BLaER1 treated with 17β-estradiol and CSF1 and Interleukin-3, amounts not matched to agents 10 nM and 100 nM (cell line): ENCODE data around the gene PDK1.

ENCODE experiments used
- H3K27ac ChIP-seq, 11 experiments: shearing (Covaris generic); formaldehyde crosslinking; 2 replicates each; pipeline ENCODE4 v1.8.1; 2022
- H3K27me3 ChIP-seq, 11 experiments: shearing (Covaris generic); formaldehyde crosslinking; 2 replicates each; pipeline ENCODE4 v1.8.1; 2022
- H3K36me3 ChIP-seq, 11 experiments: shearing (Covaris generic); formaldehyde crosslinking; 2 replicates each; pipeline ENCODE4 v1.8.1; 2022
- H3K4me1 ChIP-seq, 10 experiments: shearing (Covaris generic); formaldehyde crosslinking; 2 replicates each; pipeline ENCODE4 v1.8.1; 2022
- H3K4me2 ChIP-seq, 11 experiments: shearing (Covaris generic); formaldehyde crosslinking; 2 replicates each; pipeline ENCODE4 v1.8.1; 2022
- H3K4me3 ChIP-seq, 10 experiments: shearing (Covaris generic); formaldehyde crosslinking; 2 replicates each; pipeline ENCODE4 v1.8.1; 2022
- H3K9ac ChIP-seq, 11 experiments: shearing (Covaris generic); formaldehyde crosslinking; 2 replicates each; pipeline ENCODE4 v1.8.1; 2022
- H3K9me3 ChIP-seq, 11 experiments: shearing (Covaris generic); formaldehyde crosslinking; replicated peaks in 1 of 11; 2 replicates each; pipeline ENCODE4 v1.8.1; 2022
- H4K20me1 ChIP-seq, 11 experiments: shearing (Covaris generic); formaldehyde crosslinking; 2 replicates each; pipeline ENCODE4 v1.8.1; 2022
- Cebpa-rat ChIP-seq, 11 experiments: shearing (Covaris generic); IDR thresholded peaks; 2 replicates each; pipeline ENCODE4 v1.8.1; 2022

The PDK1 gene

GRCh38 chr2:172630181-172630580 lies 74.3 kb downstream of the PDK1 start:
- no peak overlapping the region for H3K9ac ChIP-seq
- H3K9me3 ChIP-seq = peaks cover 0 to under 1% (median 0%) of the 10 kb centered on the region in 11 experiments; a peak in 2 of 22 replicates
- H3K27ac ChIP-seq = no peak overlapping the region
- H3K27me3 ChIP-seq = no peaks in the 10 kb centered on the region
- no peak overlapping the region; a peak in 1 of 22 replicates for H3K4me2 ChIP-seq
- TF ChIP-seq Cebpa-rat (IDR thresholded peaks at IDR 0.05) = no peak
- H3K4me1 ChIP-seq = peaks cover 0 to 16% (median 12%) of the 10 kb centered on the region in 10 experiments; a peak in 11 of 20 replicates
- H3K4me3 ChIP-seq = no peak overlapping the region
- H3K36me3 ChIP-seq = peaks cover 0 to 32% (median 28%) of the 10 kb centered on the region in 11 experiments; a peak in 14 of 22 replicates
- no peaks in the 10 kb centered on the region for H4K20me1 ChIP-seq

GRCh38 chr2:172634477-172634876 lies 78.6 kb downstream of the PDK1 start:
- Histone ChIP-seq H3K9me3 (no peaks in the 10 kb centered on the region; a peak in 1 of 22 replicates), H3K27ac (no peak overlapping the region), H3K27me3 (no peaks in the 10 kb centered on the region), H3K9ac (no peak overlapping the region), H3K4me2 (no peak overlapping the region), H3K4me1 (peaks cover 0 to 16% (median 12%) of the 10 kb centered on the region in 10 experiments; a peak in 11 of 20 replicates), H3K36me3 (peaks cover 0 to 5% (median 4%) of the 10 kb centered on the region in 11 experiments; a peak in 11 of 22 replicates), H3K4me3 (no peak overlapping the region), H4K20me1 (no peaks in the 10 kb centered on the region)
- no peak for TF ChIP-seq Cebpa-rat (IDR thresholded peaks at IDR 0.05)

GRCh38 chr2:172635548-172635947 lies 79.7 kb downstream of the PDK1 start:
- Histone ChIP-seq H3K4me3 (no peak overlapping the region), H4K20me1 (no peaks in the 10 kb centered on the region), H3K36me3 (no peaks in the 10 kb centered on the region), H3K9ac (no peak overlapping the region), H3K4me1 (peaks cover 0 to 15% (median 11%) of the 10 kb centered on the region in 10 experiments; a peak in 11 of 20 replicates), H3K27me3 (no peaks in the 10 kb centered on the region), H3K27ac (no peak overlapping the region), H3K4me2 (no peak overlapping the region), H3K9me3 (no peaks in the 10 kb centered on the region)
- no peak for TF ChIP-seq Cebpa-rat (IDR thresholded peaks at IDR 0.05)

- Histone ChIP-seq H3K9me3 (no peaks in the 10 kb centered on the region), H3K27ac (no peak overlapping the region), H3K4me2 (no peak overlapping the region), H3K9ac (no peak overlapping the region), H3K4me3 (no peak overlapping the region), H4K20me1 (no peaks in the 10 kb centered on the region), H3K4me1 (peaks cover 0 to 6% (median 0%) of the 10 kb centered on the region in 10 experiments; a peak in 1 of 20 replicates), H3K27me3 (no peaks in the 10 kb centered on the region), H3K36me3 (no peaks in the 10 kb centered on the region)
- TF ChIP-seq Cebpa-rat (IDR thresholded peaks at IDR 0.05) = no peak
Measured at GRCh38 chr2:172639256-172639655, 83.4 kb downstream of the PDK1 start.

GRCh38 chr2:172639823-172640222 lies 83.9 kb downstream of the PDK1 start:
- Histone ChIP-seq H3K4me3 (no peak overlapping the region), H3K9ac (no peak overlapping the region), H4K20me1 (no peaks in the 10 kb centered on the region), H3K27me3 (no peaks in the 10 kb centered on the region), H3K4me2 (no peak overlapping the region), H3K27ac (no peak overlapping the region), H3K9me3 (no peaks in the 10 kb centered on the region), H3K4me1 (peaks cover 0 to 6% (median 0%) of the 10 kb centered on the region in 10 experiments; a peak in 1 of 20 replicates), H3K36me3 (no peaks in the 10 kb centered on the region)
- TF ChIP-seq Cebpa-rat (IDR thresholded peaks at IDR 0.05) = no peak

- Histone ChIP-seq H3K27me3 (no peaks in the 10 kb centered on the region), H3K4me1 (peaks cover 0 to 6% (median 0%) of the 10 kb centered on the region in 10 experiments; a peak in 1 of 20 replicates), H3K4me3 (no peak overlapping the region), H3K9me3 (no peaks in the 10 kb centered on the region), H3K4me2 (no peak overlapping the region), H3K36me3 (no peaks in the 10 kb centered on the region), H3K9ac (no peak overlapping the region), H3K27ac (no peak overlapping the region), H4K20me1 (no peaks in the 10 kb centered on the region)
- no peak for TF ChIP-seq Cebpa-rat (IDR thresholded peaks at IDR 0.05)
Measured at GRCh38 chr2:172640389-172640788, 84.5 kb downstream of the PDK1 start.

GRCh38 chr2:172642301-172643020 lies 86.6 kb downstream of the PDK1 start:
- H3K4me3 ChIP-seq = no peak overlapping the region
- no peaks in the 10 kb centered on the region for H3K36me3 ChIP-seq
- no peak overlapping the region for H3K27ac ChIP-seq
- no peaks in the 10 kb centered on the region for H4K20me1 ChIP-seq
- no peak overlapping the region for H3K9ac ChIP-seq
- TF ChIP-seq Cebpa-rat (IDR thresholded peaks at IDR 0.05) = no peak
- H3K4me1 ChIP-seq = peaks cover 0 to 6% (median 0%) of the 10 kb centered on the region in 10 experiments; a peak in 3 of 20 replicates
- H3K27me3 ChIP-seq = no peaks in the 10 kb centered on the region
- 0 out of 22 replicates have a peak overlapping the region, but pooled peaks of 1 of the 11 experiments have one; percentile 26 for H3K4me2 ChIP-seq
- 0 out of 22 replicates have a peak, but pooled peaks cover 0 to 5% (median 0%) of the 10 kb centered on the region in 11 experiments for H3K9me3 ChIP-seq

GRCh38 chr2:172643142-172643541 lies 87.3 kb downstream of the PDK1 start:
- no peak for TF ChIP-seq Cebpa-rat (IDR thresholded peaks at IDR 0.05)
- Histone ChIP-seq H4K20me1 (no peaks in the 10 kb centered on the region), H3K27me3 (no peaks in the 10 kb centered on the region), H3K4me1 (peaks cover 0 to 6% (median 0%) of the 10 kb centered on the region in 10 experiments; a peak in 3 of 20 replicates), H3K4me2 (no peak overlapping the region; a peak in 1 of 22 replicates), H3K9me3 (peaks cover 0 to 7% (median 0%) of the 10 kb centered on the region in 11 experiments; a peak in 1 of 22 replicates), H3K27ac (no peak overlapping the region), H3K36me3 (no peaks in the 10 kb centered on the region), H3K9ac (no peak overlapping the region), H3K4me3 (no peak overlapping the region)

GRCh38 chr2:172647439-172647838 lies 91.5 kb downstream of the PDK1 start:
- no peaks in the 10 kb centered on the region for H3K36me3 ChIP-seq
- H4K20me1 ChIP-seq = no peaks in the 10 kb centered on the region
- no peaks in the 10 kb centered on the region for H3K27me3 ChIP-seq
- no peak overlapping the region for H3K4me3 ChIP-seq
- no peak overlapping the region for H3K9ac ChIP-seq
- no peak overlapping the region for H3K27ac ChIP-seq
- H3K9me3 ChIP-seq = peaks cover 0 to 12% (median 0%) of the 10 kb centered on the region in 11 experiments; a peak in 1 of 22 replicates
- no peak for TF ChIP-seq Cebpa-rat (IDR thresholded peaks at IDR 0.05)
- H3K4me2 ChIP-seq = no peak overlapping the region
- peaks cover 0 to 6% (median 0%) of the 10 kb centered on the region in 10 experiments; a peak in 3 of 20 replicates for H3K4me1 ChIP-seq
